ENCODE measurements around the gene CD3G.

- no peak for TF ChIP-seq CTCF (IDR thresholded peaks at IDR 0.05)
- no peak for TF ChIP-seq POLR2A (IDR thresholded peaks at IDR 0.05; ENCODE audit: low read depth)
- TF ChIP-seq EP300 (IDR thresholded peaks at IDR 0.05): no peak
- TF ChIP-seq POLR2AphosphoS5 (IDR thresholded peaks at IDR 0.05): no peak
These were observed 15.4 kb upstream of the CD3G start for GRCh38 chr11:118328745-118329144.
